Mesothelial cell of epicardium (in vitro differentiated cells): ENCODE data around the gene SLC22A2. TPM values are rescaled to one million over a fixed set of nuclear protein-coding genes. Genes with fewer than 3 reads are reported as not detected.

Experiments
- DNase-seq, 2 experiments: peaks; one replicate each; pipeline ENCODE4 v3.0.0; 2021; ENCODE audit warnings: low spot score in 2 of 2; ENCODE audit not compliant: unreplicated experiment in 2 of 2
- H3K27ac Mint-ChIP-seq: 2 replicates; pipeline ENCODE4 v1.8.0; 2021; ENCODE audit warnings: mixed read lengths
- H3K27me3 Mint-ChIP-seq: 2 replicates; pipeline ENCODE4 v1.8.0; 2021; ENCODE audit warnings: low read depth, mixed read lengths
- H3K36me3 Mint-ChIP-seq: 2 replicates; pipeline ENCODE4 v1.8.0; 2021; ENCODE audit warnings: mixed read lengths
- H3K4me1 Mint-ChIP-seq: 2 replicates; pipeline ENCODE4 v1.8.0; 2021; ENCODE audit warnings: mixed read lengths
- H3K4me3 Mint-ChIP-seq: 2 replicates; pipeline ENCODE4 v1.8.0; 2021; ENCODE audit warnings: mild to moderate bottlenecking, moderate library complexity, mixed read lengths
- H3K9me3 Mint-ChIP-seq: 2 replicates; pipeline ENCODE4 v1.8.0; 2021; ENCODE audit warnings: mixed read lengths
- total RNA-seq: library from RNA; stranded (reverse); gene quantifications from 3 replicates; pipeline ENCODE4 v1.2.1, GENCODE V29; 2021
- TF ChIP-seq, protein P1 (sequence below): fragments of 200-600 bp; sonication (generic); IDR thresholded peaks from one replicate; pipeline ENCODE4 v1.5.0; 2021; ENCODE audit warnings: antibody characterized with exemption; ENCODE audit not compliant: unreplicated experiment

SLC22A2 gene
- total RNA-seq, 1 donor from 2014 or later: 0.07 TPM

DNA sequence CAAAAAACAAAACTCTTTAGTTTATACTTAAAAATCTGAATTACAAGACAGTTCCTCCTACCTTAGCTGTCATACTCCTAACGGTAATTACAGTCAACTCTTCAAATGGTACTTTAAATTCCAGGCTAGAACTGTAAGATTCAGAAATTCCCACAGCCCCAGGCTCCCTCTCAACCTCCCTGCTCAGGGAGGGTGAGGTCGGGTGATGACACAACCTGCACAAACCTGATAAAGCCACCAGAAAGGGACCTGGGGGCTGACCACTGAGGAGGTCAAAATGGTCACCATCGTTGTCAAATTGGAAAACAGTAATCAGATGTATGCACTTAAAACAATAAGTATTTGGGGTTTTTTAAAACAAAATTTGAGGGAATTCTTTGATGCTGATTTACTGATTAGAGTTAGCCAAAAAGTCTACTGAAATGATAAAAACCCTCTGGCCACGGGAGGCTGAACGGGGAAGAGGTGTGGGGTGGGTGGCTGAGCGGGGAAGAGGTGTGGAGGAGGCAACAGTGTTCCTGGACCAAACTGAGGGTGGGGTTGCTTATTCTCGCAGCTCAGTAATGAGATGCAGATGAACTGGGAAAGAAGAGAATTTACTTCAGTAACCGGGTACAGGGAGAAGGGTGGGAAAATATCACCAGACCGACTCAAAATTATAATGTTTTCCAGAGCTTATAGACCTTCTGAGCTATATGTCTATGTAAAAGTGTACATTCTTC is 84.7 kb downstream of the SLC22A2 start:
- H3K9me3 Mint-ChIP-seq: no peaks in the 10 kb centered on the region
- peak overlapping the region; percentile 11 for H3K27ac Mint-ChIP-seq
- TF ChIP-seq, protein P1, sequence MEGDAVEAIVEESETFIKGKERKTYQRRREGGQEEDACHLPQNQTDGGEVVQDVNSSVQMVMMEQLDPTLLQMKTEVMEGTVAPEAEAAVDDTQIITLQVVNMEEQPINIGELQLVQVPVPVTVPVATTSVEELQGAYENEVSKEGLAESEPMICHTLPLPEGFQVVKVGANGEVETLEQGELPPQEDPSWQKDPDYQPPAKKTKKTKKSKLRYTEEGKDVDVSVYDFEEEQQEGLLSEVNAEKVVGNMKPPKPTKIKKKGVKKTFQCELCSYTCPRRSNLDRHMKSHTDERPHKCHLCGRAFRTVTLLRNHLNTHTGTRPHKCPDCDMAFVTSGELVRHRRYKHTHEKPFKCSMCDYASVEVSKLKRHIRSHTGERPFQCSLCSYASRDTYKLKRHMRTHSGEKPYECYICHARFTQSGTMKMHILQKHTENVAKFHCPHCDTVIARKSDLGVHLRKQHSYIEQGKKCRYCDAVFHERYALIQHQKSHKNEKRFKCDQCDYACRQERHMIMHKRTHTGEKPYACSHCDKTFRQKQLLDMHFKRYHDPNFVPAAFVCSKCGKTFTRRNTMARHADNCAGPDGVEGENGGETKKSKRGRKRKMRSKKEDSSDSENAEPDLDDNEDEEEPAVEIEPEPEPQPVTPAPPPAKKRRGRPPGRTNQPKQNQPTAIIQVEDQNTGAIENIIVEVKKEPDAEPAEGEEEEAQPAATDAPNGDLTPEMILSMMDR: no peak
- no peaks in the 10 kb centered on the region for H3K36me3 Mint-ChIP-seq
- no peaks in the 10 kb centered on the region for H3K27me3 Mint-ChIP-seq
- no peak overlapping the region for H3K4me3 Mint-ChIP-seq
- DNase-seq: no peak
- peaks cover 25% of the 10 kb centered on the region for H3K4me1 Mint-ChIP-seq

DNA sequence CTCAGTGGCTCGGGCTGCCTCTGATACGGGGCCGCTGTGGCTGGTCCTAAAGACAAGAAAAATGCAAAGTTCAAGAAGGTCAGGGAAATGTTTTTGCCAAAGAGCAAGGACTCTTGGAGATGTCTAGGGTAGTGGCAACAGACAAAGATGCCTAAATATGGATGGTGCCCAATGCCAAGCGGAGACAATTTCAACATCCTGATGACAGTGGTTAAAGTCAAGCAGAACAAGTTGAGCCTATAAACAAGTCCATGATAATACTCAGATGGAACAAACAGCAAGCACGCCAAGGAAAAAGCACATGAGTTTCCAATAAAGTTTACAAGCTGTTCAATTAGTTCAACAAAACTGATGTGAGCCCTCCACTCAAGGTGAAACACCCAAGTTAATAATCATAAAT is 85.9 kb downstream of the SLC22A2 start:
- TF ChIP-seq, protein P1: no peak
- Mint-ChIP-seq H3K4me3 (no peak overlapping the region), H3K4me1 (peaks cover 25% of the 10 kb centered on the region), H3K36me3 (no peaks in the 10 kb centered on the region), H3K27me3 (no peaks in the 10 kb centered on the region), H3K27ac (no peak overlapping the region), H3K9me3 (no peaks in the 10 kb centered on the region)
- DNase-seq: no peak

DNA sequence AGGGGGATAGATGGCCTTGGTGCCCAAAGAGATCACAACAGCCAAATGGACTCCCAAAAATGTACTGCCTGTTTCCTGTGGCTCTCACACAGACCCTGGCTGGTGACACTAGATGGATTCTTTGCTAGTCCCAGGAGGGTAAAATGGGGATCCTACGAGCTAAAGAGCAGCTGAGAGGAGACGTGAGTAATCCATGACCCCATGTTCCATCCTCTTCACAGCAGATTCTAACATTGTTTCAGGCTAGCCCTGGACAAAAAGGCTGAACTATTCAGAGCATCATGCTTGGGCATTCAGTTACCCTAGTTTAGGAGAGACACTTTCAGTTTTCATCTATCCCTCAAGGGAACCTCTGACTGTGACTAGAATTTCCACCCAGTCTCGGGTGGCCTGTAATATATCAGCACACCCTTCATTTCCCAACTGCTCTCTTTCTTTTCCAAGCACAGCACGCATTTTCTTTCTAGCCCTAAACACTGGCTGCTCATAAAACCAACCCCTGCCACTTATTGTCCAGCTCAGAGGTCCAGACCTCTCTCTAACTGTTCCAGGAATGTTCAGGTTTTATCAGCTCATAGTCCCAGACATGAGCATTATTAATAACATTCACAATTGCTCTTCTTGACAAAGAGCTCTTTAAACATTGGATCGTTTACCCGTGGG is 88.5 kb downstream of the SLC22A2 start:
- no peak for DNase-seq
- Mint-ChIP-seq H3K9me3 (peaks cover 2% of the 10 kb centered on the region), H3K4me3 (no peak overlapping the region), H3K36me3 (no peaks in the 10 kb centered on the region), H3K4me1 (peaks cover 24% of the 10 kb centered on the region), H3K27me3 (no peaks in the 10 kb centered on the region), H3K27ac (peak overlapping the region; percentile 37)
- TF ChIP-seq, protein P1: no peak

DNA sequence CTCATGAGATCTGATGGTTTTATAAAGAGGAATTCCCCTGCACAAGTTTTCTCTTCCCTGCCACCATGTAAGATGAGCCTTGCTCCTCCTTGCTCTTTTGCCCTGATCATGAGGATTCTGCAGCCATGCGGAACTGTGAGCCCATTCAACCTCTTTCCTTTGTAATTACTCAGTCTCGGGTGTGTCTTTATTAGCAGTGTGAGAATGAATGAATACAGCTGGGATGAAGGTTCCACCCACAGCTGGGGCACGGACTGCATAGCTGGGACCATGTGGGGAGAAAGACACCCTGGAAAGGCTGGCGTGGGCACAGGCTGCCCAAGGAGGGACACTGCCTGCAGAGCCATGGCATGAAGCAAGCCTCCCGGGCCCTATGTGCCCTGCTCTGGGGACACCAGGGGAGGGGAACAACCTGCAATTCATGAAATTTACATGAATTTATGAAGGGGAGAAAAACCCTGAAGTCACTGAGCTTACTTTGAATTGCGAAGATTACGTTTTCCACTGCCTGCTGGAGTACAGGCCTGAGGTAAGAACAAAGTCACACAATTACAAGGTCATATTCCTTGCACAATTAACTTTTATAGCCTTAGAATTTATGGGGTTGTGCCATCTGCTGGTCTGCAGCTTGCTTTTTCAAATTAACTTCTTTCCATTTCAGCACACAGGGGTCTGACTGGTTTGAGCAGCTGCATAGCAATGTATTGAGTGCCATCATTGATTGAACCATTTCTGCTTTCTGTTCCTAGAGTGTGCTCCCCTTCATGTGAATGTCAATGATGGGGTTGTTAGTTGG is 90.8 kb downstream of the SLC22A2 start:
- no peak overlapping the region for H3K27ac Mint-ChIP-seq
- H3K4me1 Mint-ChIP-seq: peaks cover 16% of the 10 kb centered on the region
- H3K9me3 Mint-ChIP-seq: peaks cover 4% of the 10 kb centered on the region
- H3K4me3 Mint-ChIP-seq: no peak overlapping the region
- no peaks in the 10 kb centered on the region for H3K27me3 Mint-ChIP-seq
- no peak for DNase-seq
- TF ChIP-seq, protein P1: no peak
- no peaks in the 10 kb centered on the region for H3K36me3 Mint-ChIP-seq

Other genes starting within 250 kb of the SLC22A2 start
- gene SLC22A1, start 137.0 kb downstream of the SLC22A2 start, total RNA-seq: 1.8 to 2.4 TPM (median 2.0 TPM) in 3 replicates
- 1.2 to 1.3 TPM (median 1.2 TPM) in 3 replicates for gene SLC22A3, start 89.6 kb upstream of the SLC22A2 start, total RNA-seq